MG63 (cell line): ENCODE results near the gene GFRA1. TPM values are rescaled to one million over a fixed set of nuclear protein-coding genes. Genes with fewer than 3 reads are reported as not detected.
"Not testable (repeated sequence)": the region's sequence is repeated elsewhere in the genome, so short reads cannot be mapped to it uniquely, and the experiment has no call there.

Experiments
- DNase-seq: peaks from one replicate; pipeline ENCODE4 v3.0.0-alpha.2; 2020
- H3K27me3 ChIP-seq: fragments of 250-450 bp; sonication (Bioruptor Pico); 2 replicates; pipeline ENCODE4 v1.5.1; 2020; ENCODE audit warnings: mild to moderate bottlenecking, moderate library complexity
- H3K36me3 ChIP-seq: fragments of 250-450 bp; sonication (Bioruptor Pico); 2 replicates; pipeline ENCODE4 v1.5.1; 2020; ENCODE audit warnings: mild to moderate bottlenecking, moderate library complexity
- H3K4me3 ChIP-seq: fragments of 250-450 bp; sonication (Bioruptor Pico); 2 replicates; pipeline ENCODE4 v1.5.1; 2020; ENCODE audit warnings: mild to moderate bottlenecking, moderate library complexity
- H3K9me3 ChIP-seq: fragments of 250-450 bp; sonication (Bioruptor Pico); 2 replicates; pipeline ENCODE4 v1.5.1; 2020; ENCODE audit warnings: mild to moderate bottlenecking, moderate library complexity
- total RNA-seq: library from RNA; depleted of rRNA; stranded (reverse); fragments of >200 nt; shearing (Covaris generic); gene quantifications from 2 replicates; pipeline ENCODE4 v1.2.3, GENCODE V29; 2014; ENCODE audit warnings: low replicate concordance

GFRA1 gene
- total RNA-seq, 1 experiment from 2014 or later: 47.6 TPM

- Histone ChIP-seq H3K36me3 (no peaks in the 10 kb centered on the region), H3K27me3 (no peaks in the 10 kb centered on the region), H3K9me3 (no peaks in the 10 kb centered on the region), H3K4me3 (no peak overlapping the region)
- no peak for DNase-seq
Measured at GRCh38 chr10:116194061-116194460, 78.9 kb downstream of the GFRA1 start.

GRCh38 chr10:116190883-116191282 lies 82.1 kb downstream of the GFRA1 start:
- DNase-seq: no peak
- H3K27me3 ChIP-seq: no peaks in the 10 kb centered on the region
- no peaks in the 10 kb centered on the region for H3K9me3 ChIP-seq
- no peak overlapping the region for H3K4me3 ChIP-seq
- no peaks in the 10 kb centered on the region for H3K36me3 ChIP-seq

- no peaks in the 10 kb centered on the region for H3K9me3 ChIP-seq
- H3K4me3 ChIP-seq: no peak overlapping the region
- H3K27me3 ChIP-seq: no peaks in the 10 kb centered on the region
- no peak for DNase-seq
- no peaks in the 10 kb centered on the region for H3K36me3 ChIP-seq
Measured at GRCh38 chr10:116186273-116186672, 86.7 kb downstream of the GFRA1 start.

GRCh38 chr10:116185199-116185867 lies 87.7 kb downstream of the GFRA1 start:
- H3K4me3 ChIP-seq: no peak overlapping the region

GRCh38 chr10:116184512-116184794 lies 88.6 kb downstream of the GFRA1 start:
- H3K27me3 ChIP-seq: no peaks in the 10 kb centered on the region
- DNase-seq: no peak
- H3K9me3 ChIP-seq: no peaks in the 10 kb centered on the region
- no peaks in the 10 kb centered on the region for H3K36me3 ChIP-seq
- no peak overlapping the region for H3K4me3 ChIP-seq

More at GRCh38 chr10:116185199-116185867, 87.7 kb downstream of the GFRA1 start:
- H3K9me3 ChIP-seq: no peaks in the 10 kb centered on the region
- H3K36me3 ChIP-seq: no peaks in the 10 kb centered on the region
- H3K27me3 ChIP-seq: no peaks in the 10 kb centered on the region
- DNase-seq: no peak

GRCh38 chr10:116183733-116184511 lies 89.1 kb downstream of the GFRA1 start:
- peak; percentile 54 for DNase-seq
- Histone ChIP-seq H3K27me3 (no peaks in the 10 kb centered on the region), H3K36me3 (no peaks in the 10 kb centered on the region), H3K4me3 (no peak overlapping the region), H3K9me3 (no peaks in the 10 kb centered on the region)

- Histone ChIP-seq H3K27me3 (no peaks in the 10 kb centered on the region), H3K36me3 (no peaks in the 10 kb centered on the region), H3K9me3 (no peaks in the 10 kb centered on the region), H3K4me3 (no peak overlapping the region)
- no peak for DNase-seq
Measured at GRCh38 chr10:116182426-116182825, 90.6 kb downstream of the GFRA1 start.

GRCh38 chr10:116178086-116178605 lies 94.9 kb downstream of the GFRA1 start:
- Histone ChIP-seq H3K27me3 (no peaks in the 10 kb centered on the region), H3K36me3 (no peaks in the 10 kb centered on the region), H3K9me3 (no peaks in the 10 kb centered on the region), H3K4me3 (no peak overlapping the region)
- no peak for DNase-seq

GRCh38 chr10:116175231-116175630 lies 97.8 kb downstream of the GFRA1 start:
- Histone ChIP-seq H3K36me3 (no peaks in the 10 kb centered on the region), H3K4me3 (no peak overlapping the region), H3K9me3 (no peaks in the 10 kb centered on the region), H3K27me3 (no peaks in the 10 kb centered on the region)
- no peak for DNase-seq

GRCh38 chr10:116171505-116171904 lies 101.5 kb downstream of the GFRA1 start:
- no peak for DNase-seq
- no peaks in the 10 kb centered on the region for H3K9me3 ChIP-seq
- H3K4me3 ChIP-seq: no peak overlapping the region
- H3K36me3 ChIP-seq: no peaks in the 10 kb centered on the region
- H3K27me3 ChIP-seq: no peaks in the 10 kb centered on the region

- no peak overlapping the region for H3K4me3 ChIP-seq
- H3K36me3 ChIP-seq: no peaks in the 10 kb centered on the region
- no peak for DNase-seq
- H3K9me3 ChIP-seq: no peaks in the 10 kb centered on the region
- no peaks in the 10 kb centered on the region for H3K27me3 ChIP-seq
Measured at GRCh38 chr10:116170815-116171250, 102.2 kb downstream of the GFRA1 start.

- DNase-seq: no peak
- Histone ChIP-seq H3K4me3 (no peak overlapping the region), H3K9me3 (no peaks in the 10 kb centered on the region), H3K36me3 (no peaks in the 10 kb centered on the region), H3K27me3 (no peaks in the 10 kb centered on the region)
Measured at GRCh38 chr10:116169782-116170445, 103.1 kb downstream of the GFRA1 start.

GRCh38 chr10:116168745-116169144 lies 104.3 kb downstream of the GFRA1 start:
- H3K36me3 ChIP-seq: no peaks in the 10 kb centered on the region
- H3K27me3 ChIP-seq: no peaks in the 10 kb centered on the region
- no peaks in the 10 kb centered on the region for H3K9me3 ChIP-seq
- DNase-seq: no peak
- no peak overlapping the region for H3K4me3 ChIP-seq

GRCh38 chr10:116168329-116168728 lies 104.7 kb downstream of the GFRA1 start:
- Histone ChIP-seq H3K4me3 (no peak overlapping the region), H3K36me3 (no peaks in the 10 kb centered on the region), H3K27me3 (no peaks in the 10 kb centered on the region), H3K9me3 (no peaks in the 10 kb centered on the region)
- no peak for DNase-seq

GRCh38 chr10:116165941-116166340 lies 107.1 kb downstream of the GFRA1 start:
- H3K36me3 ChIP-seq, H3K27me3 ChIP-seq, H3K9me3 ChIP-seq, DNase-seq, H3K4me3 ChIP-seq: not testable (repeated sequence)

- no peaks in the 10 kb centered on the region for H3K9me3 ChIP-seq
- no peaks in the 10 kb centered on the region for H3K36me3 ChIP-seq
- H3K4me3 ChIP-seq: no peak overlapping the region
- no peak for DNase-seq
- no peaks in the 10 kb centered on the region for H3K27me3 ChIP-seq
Measured at GRCh38 chr10:116164291-116164690, 108.7 kb downstream of the GFRA1 start.

- H3K36me3 ChIP-seq: no peaks in the 10 kb centered on the region
- no peaks in the 10 kb centered on the region for H3K9me3 ChIP-seq
- H3K4me3 ChIP-seq: no peak overlapping the region
- no peaks in the 10 kb centered on the region for H3K27me3 ChIP-seq
- no peak for DNase-seq
Measured at GRCh38 chr10:116163333-116164131, 109.5 kb downstream of the GFRA1 start.
